Measurements from ENCODE around the gene RNF112.
A peak's percentile ranks its signal among the peaks of the same experiment; 100 is the strongest.
"Not testable (repeated sequence)": the region's sequence is repeated elsewhere in the genome, so short reads cannot be mapped to it uniquely, and the experiment has no call there.

RNF112 gene

GRCh38 chr17:19449656-19450055 lies 38.6 kb downstream of the RNF112 start:
- DNase-seq, result no peak

DNA sequence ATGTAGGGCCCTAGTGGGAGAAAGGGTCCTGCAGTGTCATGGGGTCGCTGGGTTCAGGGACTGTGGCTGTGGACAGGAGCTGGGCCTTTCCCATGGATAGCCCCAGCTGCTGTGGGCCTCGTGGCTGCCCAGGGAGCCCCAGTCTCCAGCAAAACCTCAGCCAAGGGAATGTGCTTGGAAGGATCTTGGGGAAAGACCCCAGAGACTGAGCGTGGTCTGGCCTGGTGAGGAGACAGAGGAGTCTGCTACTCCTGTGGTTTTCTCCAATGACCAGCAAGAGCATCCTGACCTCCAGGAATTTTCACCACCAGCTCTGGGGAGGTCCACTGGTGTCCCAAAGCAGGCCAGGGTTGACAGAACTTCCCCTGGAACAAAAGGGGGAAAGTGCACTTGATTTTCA lies 42.3 kb downstream of the RNF112 start:
- DNase-seq, result no peak

DNA sequence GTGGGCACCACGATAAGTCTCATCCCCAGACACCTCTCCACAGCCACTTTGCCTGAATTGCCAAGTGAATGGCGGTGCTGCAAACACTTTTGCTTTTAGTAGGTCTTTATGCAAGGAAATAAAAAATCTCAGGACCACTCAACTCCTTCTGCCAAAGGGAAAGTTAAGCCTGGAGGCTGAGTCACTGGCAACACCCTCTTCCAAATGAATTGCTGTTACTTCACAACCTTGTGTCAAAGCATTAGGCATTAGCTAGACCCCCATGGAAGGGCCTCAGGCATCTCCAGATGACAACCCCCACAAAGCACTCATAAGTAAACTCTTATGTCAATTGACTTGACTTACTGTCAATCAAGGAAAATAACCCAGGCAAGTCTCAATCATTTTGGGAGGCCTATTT lies 43.0 kb downstream of the RNF112 start:
- no peak for DNase-seq

DNA sequence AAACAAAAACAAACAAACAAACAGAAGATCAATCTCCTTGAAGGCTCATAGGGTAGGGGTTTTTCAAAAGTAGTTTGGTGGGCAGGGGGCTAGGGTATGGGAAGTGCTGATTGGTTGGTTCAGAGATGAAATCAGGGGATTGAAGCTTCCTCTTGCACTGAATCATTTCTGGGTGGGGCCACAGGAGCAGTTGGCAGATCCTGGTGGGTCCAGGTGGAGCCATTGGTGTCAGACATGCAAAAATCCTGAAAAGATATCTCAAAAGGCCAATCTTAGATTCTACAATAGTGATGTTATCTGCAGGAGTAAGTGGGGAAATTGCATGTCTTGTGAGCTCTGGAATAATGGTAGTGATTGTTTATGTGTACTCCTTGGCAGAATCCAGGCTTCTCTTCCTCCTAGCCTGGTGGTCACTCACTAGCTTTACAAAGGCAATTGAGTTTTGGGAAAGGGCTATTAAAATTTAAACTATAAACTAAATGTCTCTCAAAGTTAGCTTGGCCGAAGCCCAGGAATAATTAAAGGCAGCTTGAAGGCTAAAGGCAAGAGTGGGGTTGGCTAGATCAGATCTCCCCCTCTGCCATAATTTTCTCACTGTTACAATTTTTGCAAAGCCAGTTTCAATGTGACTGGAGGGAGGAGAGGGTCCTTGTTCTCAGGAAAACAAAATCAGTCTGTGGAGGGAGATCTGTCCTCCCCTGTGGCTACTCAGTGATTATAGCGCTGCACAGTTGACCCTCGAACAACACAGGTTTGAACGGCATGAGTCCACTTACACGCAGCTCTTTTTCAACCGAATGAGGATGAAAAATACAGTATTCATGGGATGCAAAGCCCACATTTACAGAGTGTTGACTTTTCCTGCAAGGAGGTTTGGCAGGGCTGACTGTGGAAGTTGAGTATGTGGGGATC lies 45.2 kb downstream of the RNF112 start:
- no peak for DNase-seq

DNA sequence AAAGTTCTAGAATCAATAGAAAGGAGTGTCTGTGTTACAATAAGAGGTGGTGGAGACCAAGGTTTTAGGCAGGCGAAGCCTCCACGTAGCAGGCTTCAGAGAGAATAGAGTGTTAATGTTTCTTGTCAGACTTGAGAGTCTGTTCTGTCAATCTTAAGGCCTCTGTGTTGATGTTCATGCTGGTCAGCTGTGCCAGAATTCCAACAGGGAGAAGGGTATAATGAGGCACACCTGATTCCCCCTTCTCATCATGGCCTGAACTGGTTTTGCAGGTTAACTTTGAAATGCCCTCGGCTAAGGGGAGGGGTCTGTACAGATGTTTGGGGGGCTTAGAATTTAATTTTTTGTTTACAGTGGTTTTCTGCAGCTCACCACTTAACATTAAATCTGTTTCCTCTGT lies 46.0 kb downstream of the RNF112 start:
- no peak for DNase-seq

DNA sequence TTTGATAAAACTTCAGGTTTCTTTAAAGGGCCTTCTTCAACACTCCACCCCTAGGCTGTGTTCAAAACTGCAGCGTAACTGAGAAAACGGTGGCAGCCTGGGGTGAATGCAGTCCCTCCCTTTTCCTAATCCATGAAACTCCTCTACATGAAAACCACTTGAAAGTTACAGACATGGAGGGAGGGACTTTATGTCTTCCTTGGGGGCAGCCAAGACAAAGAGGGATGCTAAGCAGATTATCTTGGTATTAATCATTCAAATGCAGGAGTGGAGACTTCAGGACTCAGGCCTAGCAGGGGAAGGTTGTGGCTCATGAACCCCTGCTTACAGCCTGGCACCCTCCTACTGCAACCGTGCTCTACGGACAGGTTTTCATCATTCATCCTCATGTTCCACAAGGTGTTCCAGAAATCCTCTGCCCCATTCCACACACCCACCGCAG lies 46.8 kb downstream of the RNF112 start:
- no peak for DNase-seq

GRCh38 chr17:19458481-19458880 lies 47.4 kb downstream of the RNF112 start:
- DNase-seq, result not testable (repeated sequence)

- not testable (repeated sequence) for DNase-seq
Measured at GRCh38 chr17:19459018-19459655, 48.1 kb downstream of the RNF112 start.

- DNase-seq, result peak; percentile 70
Measured at GRCh38 chr17:19460700-19461099, 49.7 kb downstream of the RNF112 start.

- DNase-seq, result no peak
Measured at GRCh38 chr17:19461116-19461515, 50.1 kb downstream of the RNF112 start.

DNA sequence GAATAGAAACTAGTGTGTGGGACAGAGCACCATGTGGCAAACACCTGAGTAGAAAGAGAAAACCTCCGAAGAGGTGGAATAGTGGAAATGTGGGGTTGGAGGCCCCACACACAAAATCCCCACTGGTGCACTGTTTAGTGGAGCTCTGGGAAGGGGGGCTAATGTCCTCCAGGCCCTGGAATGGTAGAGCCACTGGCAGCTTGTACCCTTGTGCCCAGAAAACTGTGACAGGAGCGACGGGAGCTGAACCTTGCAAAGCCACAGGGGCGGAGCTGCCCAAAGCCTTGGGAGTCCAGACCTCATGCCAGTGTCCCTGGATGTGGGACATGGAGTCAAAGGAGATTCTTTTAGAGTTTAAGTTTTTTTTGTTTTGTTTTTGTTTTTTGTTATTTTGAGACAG lies 50.6 kb downstream of the RNF112 start:
- no peak for DNase-seq

- DNase-seq, result peak; percentile 64
Measured at GRCh38 chr17:19462456-19463035, 51.5 kb downstream of the RNF112 start.

DNA sequence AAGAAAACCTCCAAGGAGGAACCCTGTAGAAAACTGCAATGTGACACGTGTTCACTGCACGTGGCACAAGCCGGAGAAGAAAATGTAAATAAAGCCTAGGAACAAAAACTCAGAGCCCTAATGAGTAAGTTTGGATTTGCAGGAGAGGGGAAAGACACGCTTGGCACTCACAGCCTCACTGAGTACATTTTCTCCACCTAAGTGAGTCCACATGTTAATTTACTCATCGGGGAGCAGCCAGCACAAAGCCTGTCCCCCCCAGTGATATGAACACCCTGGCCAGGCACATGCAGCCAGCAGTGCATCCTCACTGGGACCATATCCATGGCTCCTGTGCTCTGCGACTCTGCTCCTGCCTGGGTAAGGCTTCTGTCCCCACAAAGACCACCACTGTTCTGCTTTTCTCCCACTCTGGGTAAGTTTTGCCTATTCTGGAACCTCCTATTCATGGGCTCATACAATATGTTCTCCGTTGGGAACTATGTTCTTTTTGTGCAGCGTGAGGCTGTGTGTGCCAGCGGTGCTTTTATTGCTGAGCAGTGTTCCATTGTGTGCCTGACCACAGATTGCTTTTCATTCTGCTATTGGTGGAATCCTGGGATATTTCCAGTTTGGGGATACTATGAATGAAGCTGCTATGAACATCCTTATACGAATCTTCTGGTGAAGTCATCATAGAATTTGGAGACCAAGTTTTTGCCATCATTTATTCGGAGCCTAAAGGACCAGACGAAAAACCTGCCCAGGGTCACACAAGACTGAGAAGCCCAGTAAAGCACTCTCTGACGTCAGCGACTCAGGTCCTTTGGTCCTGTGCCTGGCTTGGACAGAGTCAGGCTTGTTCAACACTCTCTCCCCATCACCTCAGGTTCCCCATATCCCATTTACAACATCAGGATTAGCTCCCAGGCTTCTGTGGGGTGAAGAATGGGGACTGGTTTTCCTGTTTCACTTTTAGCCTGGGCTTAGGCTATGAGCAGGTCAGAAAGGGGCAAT lies 53.3 kb downstream of the RNF112 start:
- DNase-seq, result peak; percentile 27
